ENCODE data around the gene RALGDS.
A peak's percentile ranks its signal among the peaks of the same experiment; 100 is the strongest.

RALGDS gene

DNA sequence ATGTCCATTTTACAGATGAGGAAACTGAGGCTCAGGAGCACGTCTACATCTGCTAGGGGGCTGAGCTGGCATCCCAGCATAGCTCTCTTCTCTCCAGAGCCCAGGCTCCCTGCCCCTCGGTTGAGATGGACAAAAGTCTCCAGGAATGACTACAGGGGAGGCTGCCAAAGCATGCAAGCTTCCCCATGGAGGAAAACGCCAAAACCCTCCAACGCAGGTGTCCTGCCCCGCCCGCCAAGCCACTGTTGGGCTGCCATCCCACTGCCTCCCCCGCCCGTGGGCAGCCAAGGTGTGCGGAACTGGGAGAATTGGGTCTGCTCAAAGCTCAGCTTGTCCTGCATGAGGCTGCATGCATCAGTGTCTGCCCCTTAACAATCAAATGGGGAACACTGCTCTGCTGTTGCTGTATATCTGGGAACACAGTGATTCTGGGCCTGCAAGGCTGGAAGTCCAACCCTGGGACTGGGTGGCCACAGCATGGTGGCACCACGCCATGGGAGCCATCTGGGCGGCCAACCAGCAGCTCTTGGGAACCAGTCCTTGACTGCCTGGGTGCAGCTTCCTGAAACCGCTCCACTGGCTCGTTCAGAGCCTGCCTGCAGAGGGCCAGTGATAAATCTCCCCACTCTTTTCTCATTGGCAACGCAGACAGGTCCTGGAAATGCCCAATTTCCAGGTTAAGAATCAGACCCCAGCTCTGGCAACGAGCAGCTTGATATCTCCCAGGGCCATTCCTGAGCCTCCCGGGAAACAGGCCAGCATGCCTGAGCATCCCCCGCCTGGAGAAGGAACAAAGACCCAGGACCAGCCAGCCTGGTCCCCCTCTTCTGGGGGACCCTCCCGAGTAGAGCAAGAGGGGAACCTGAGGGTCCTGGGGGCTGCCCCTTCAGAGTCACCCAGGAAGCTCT, 3.5 kb downstream of the RALGDS start:
- DNase-seq, result no peak

GRCh38 chr9:133116346-133117231, 4.5 kb downstream of the RALGDS start:
- DNase-seq, result no peak

DNA sequence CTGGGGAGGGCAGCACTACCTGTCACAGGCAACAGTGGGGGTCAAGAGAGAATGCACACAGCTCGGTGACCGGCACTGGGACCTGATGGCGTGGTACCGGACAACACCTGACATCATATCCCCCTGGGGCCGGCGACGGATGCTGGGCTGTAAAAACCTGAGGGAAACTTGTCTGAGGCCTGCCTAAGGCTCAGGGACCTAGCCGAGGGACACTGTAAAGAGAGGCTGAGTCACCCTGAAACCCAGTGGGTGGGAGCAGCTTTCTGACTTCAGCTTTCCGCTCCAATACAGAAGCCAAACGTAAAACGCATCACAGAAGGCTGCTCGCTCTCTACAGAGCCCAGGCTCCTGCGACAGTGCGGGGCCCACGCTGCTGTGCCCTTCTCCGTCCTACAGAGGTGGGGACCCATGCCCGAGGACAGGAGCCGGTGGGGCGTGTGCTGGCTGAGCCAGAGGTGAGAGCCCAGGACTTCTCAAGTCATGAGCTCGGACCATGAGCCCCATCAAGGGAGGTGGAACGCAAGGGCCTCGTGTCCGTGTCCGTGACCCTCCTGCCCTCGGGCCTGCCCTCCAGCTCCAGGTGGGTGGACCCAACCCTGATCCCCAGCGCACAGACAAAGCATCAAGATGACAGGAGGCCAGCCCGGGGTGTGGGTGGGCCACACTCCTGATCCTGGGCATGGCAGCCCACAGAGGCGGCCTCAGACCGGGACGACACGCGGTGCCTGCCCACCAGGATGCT, 5.3 kb downstream of the RALGDS start:
- DNase-seq, result no peak

DNA sequence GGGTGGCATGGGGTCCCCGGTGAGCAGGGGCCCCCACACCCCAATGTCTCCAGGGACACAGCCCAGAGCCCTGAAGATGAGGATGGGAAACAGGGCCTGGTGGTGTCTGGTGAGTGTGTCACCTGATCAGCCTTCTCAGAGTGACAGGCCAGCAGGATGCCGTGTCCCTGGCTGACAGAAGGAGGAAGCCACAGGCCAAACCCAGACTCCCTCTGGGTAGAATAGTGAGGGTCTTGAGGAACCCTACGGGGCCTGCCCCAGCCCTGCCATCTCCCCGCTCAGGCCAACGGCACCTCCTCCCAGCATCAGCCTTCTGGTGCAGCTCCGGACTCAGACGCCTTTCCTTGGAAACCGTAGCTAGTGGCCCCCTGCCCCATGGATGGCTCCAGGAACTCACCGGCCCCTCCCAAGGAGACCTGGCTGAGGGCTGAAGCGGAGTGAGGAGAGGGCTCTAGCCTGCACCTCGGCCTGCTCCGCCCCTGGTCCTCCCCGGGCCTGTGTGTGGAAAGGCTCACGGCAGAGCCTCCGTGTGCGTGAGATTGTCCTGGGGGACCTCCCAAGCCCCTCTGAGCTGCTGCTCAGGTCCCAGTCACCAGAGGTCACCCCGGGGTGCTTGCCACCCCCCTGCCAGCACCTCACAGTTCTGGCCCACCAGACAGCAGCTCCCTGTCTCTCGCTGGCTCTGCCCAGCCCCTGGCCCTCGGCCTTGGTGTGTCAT, 6.0 kb downstream of the RALGDS start:
- DNase-seq, result no peak

DNA sequence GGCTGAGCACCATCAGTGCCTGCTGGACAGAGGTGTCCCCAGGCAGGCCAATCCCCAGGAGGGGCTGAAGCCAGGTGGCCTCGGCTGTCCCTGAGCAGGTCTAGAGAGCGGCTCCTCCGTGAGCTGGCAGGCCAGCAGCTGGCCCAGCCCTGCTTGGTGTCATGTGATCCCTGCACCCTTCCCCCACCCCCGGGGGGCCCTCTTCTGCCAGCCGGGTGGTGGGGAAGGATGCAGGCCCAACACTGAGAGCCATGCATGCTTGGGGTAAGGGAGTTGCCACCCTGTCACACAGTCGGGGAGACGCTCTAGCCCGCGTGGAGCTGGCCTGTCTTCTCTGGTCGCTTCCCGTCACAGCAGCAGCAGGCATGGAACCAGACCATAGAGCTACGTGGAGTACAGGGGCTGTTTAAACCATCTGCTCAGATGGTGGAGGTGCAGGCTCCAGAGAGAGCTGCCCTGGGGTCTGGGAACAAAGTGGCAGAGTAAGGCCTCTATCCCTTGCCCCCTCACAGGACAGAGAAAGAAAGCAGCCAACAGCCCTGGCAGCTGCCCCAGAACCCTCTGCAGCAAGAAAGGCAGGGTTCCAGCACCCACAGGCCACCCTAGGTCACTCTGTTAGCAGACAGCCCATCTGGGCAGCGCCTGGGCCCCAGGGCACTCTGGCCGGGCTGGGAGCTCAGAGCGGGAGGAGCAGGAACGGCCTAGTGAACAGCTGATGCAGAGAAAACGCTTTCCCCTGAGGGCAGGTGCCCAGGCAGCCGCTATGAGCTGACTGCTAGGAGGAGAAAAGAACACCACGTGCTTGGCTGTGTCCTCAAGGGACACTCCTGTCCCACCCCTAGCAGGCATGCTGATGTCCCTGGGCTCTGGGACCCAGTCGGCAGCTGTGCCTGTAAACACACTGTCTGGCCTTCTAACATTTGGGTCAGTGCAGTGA, 6.8 kb downstream of the RALGDS start:
- DNase-seq, result no peak

DNA sequence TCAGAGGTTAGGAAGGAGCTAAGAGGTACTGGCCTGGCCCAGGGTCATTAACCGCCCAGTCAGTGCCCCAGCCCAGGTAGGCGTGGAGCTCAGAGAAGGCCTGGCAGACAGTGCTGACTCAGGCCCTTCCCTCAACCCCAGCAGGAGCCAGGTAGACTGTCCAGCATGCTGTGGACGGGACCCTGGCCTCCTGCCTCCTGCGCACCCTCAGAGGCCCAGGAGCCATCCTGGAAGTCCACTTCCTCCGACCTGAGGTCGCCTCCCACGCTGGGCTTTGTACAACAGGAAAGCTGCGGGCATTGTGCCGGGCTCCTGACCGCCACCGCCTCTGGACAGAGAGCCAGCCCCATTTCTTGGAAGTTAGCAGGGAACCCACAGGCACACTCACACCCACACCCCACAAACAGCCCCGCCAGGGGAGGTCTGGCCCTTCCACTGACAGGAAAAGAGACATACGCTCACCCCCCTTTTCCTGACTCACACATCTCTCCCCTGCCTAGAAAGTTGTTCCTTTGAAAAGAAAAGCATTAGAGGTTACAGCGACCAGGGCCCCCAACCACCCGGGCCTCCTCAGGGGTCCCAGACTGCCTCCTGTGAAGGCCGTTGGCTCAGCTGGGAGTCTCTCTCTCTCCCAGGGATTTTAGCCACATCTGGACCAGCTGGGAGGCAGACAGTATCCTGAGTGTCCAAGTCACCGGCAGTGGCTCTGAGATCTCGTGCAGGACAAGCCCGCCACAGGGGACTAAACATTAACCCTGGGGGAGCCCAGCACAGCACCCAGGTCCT, 7.7 kb downstream of the RALGDS start:
- no peak for DNase-seq

- DNase-seq, result peak; percentile 58
Observed at GRCh38 chr9:133112663-133113026, 8.4 kb downstream of the RALGDS start.

GRCh38 chr9:133111808-133112662, 9.0 kb downstream of the RALGDS start:
- DNase-seq, result no peak

DNA sequence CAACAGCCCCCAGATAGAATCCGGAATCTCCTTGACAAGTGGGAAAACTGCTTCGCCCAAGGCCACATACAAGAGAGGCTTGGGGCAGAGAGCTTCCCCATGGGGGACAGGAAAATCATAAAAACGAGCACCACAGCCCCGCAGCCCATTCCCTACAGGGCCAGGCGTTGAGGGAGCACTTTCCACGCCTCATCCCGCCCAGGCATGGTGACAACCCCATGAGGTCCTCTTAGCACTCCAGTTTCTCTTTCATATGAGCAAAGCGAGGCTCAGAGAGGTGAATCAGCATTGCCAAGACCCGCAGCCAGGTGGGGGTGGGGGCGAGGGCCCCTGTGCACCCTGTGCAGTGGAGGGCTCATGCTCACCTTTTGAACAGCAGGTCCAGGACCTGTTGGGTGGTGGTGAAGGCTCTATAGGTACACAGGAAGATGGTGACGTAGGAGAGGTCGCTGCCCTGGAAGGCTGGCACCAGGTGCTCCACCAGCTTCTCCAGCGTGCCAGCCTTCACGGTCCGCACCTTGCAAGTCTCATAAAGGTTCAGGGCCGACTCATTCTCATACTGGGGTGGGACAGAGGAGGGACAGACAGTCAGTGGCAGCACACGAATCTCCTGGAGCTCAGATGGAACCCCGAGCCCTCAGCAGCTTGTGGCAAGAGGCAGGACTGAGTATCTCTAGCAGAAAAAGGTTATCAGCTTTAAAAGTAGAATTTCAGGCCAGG, 10.9 kb downstream of the RALGDS start:
- DNase-seq, result no peak

DNA sequence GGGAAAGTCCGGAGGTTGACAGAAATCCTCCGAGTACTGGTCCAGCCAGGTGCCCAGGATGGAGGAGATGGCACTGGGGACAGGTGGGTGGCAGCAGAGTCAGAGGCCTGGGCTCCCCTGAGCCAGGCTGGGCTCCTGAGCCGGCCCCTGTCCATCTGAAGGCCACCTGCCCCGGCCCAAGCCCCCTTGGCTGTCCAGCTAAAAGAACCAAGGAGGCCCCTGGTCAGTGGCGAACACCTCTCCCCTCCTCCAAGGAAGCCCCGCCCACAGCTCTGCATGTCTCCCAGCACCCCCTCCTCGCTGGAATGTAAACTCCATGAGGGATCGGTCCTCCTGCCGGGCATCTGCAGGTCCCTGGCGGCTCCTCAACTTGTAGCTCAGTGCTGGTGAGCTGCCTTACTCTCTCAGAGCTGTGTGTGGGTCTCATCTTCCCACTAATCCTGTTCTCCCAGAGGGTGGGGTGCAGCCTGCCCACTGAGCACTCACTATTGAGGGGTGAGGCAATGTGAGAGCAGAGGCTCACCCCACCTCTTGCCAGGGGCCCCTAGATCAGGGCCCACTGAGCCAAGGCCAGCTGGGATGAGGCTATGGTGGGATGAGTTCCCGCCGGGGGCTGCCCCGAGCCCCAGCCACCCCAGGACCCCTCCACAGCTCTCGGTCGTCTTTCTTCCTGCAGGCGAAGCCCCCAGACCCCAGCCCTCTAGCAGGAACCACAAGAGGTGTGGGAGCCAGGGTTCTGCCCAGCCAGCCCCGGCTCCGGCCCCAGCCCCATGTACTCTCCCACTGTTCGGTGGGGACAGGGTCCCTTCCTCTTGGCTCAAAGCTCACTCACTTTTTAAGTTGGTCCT, 12.0 kb downstream of the RALGDS start:
- no peak for DNase-seq

DNA sequence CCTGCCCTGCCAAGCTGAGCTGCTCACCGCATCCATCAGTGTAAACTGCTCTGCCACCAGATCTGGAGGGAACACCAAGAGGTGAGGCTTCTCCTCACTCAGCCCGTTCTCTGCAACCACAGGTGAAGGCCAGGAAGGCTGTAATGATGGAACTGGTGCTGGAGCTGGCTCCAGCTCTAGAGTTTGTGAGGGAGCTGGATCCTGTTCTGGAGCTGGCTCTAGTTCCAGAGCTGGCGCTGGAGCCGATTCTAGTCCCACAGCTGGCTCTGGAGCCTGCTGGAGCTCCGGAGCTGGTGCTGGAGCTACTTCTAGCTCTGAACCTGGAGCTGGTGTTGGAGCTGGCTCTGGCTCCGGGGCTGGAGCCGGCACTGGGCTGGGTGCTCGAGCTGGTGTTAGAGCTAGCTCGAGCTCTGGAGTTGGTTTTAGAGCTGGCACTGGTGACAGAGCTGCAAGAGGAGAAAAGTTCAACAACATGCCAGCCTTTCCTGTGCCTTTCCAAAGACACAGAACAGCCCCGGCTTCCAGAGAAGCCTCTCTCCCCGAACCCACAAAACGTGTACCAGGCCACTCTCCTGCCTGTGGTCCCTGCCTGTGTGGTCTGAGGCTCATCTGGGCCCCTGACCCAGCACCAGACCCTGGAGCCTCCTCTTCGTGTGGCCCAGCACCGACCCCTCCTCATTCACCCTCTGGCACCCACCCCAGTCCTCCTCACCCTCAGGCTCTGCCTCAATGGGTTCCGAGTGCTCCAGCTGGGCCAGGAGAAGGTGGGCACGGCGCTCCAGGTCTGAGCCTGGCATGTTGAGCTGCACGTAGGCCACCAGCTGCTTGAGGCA, 12.9 kb downstream of the RALGDS start:
- no peak for DNase-seq

DNA sequence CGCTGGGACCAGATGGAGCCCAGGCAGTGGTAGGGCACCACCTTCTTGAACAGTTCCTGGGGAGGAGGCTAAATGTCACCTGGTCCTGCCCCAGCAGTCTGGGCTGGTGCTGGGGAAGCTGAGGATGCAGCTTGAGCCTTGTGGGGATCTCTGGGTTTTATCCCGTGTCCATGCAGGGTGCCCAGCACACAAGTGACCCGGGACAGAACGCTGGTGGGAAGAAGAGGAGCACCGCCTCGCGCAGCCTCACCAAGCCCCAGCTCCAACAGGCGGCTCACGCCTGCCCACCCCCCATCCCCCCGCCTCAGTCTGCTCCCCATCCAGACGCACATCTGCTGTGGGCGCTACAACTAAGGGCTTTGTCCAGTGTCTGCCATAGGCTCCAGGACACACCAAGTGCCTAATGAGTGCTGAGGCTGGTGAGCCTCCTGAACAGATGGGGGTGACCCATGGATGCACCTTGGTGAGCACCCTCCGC, 13.8 kb downstream of the RALGDS start:
- no peak for DNase-seq

DNA sequence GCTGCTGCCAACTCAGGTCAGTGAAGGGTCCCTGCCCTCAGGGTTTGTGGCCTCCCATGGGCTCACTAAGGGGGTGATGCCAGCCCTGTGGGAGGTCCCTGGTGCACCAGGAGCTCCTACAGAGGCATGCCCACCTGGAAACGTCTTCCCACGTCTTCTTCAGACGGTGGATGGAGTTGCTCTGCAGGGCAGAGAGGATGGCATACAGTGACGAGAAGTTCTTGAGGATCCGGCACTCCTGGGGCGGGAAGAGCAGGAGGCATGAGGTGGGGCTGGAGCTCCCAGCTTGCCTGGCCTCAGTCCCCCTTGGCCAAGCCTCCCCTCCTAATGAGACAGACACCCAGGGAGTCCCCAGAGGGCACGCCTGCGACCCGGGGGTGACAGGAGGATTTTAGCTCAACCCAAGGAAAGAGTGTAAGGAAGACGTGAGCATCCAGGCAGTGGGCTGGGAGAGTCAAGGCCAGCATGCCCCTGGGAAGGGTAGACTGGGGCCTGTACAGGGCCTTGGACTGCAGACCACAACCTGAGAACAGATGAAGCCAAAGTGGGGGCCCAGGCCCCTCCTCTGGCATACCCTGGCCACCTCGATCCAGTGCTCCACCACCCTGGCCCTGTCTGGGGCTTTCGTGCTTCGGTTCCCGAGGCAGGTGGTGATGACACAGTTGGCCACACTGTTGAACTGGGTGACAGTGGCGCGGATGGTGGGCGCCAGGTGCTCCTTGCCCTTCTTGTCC, 14.4 kb downstream of the RALGDS start:
- no peak for DNase-seq

GRCh38 chr9:133105461-133105770, 15.6 kb downstream of the RALGDS start:
- DNase-seq, result no peak

DNA sequence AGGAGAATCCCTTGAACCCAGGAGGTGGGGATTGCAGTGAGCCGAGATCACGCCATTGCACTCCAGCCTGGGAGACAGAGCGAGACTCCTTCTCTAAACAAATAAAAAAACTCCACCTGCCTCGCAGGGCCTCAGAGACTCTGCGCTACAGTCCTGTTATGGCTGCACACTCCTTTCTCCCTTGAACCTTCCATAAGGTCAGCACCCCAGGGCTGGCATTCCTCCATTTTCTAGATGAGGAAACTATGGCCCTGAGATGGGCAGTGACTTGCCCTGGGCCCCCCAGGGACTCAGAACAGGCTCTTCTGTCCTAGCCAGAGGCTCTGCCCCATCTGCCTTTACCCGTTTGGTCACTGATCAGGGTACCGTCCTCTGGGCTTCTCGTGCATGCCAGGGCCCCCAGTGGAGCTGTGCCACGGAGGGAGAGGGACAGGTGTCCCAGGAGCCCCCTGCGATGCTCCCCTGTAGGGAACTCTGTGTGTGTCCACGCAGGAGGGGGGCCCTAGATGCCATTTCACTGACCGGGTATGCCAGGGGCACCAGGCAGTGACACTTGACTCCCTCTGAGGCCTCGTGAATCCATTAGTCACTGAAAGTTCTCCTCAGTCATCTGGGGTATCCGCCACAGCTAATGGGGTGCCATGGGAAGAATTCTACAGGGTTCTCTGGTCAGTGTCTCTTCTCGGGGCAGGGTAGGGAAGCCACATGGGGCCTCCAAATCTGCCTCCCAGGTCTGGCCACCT, 16.2 kb downstream of the RALGDS start:
- no peak for DNase-seq
